Body of pancreas (tissue), 4 donors: ENCODE measurements around the gene IRF2. TPM values are rescaled to one million over a fixed set of nuclear protein-coding genes. Genes with fewer than 3 reads are reported as not detected.

Source experiments
- ATAC-seq: fragments of 150-250 bp; one replicate; pipeline ENCODE4 v1.9.1; 2016
- DNase-seq, 4 donors: peaks; one replicate each; pipeline ENCODE4 v3.0.0-alpha.2; 2019
- H3K27ac ChIP-seq, 4 donors: fragments of 200-600 bp; sonication (generic); 1 replicate in 3 of 4; 2 replicates in 1 of 4; pipeline versions ENCODE4 v1.5.1 to v1.6.1; 2016 to 2019; ENCODE audit warnings: mild to moderate bottlenecking in 1 of 4, mixed read lengths in 1 of 4, moderate library complexity in 1 of 4
- H3K27me3 ChIP-seq, 2 donors: fragments of 200-600 bp; sonication (generic); one replicate each; pipeline ENCODE4 v1.6.0; 2016; ENCODE audit warnings: mild to moderate bottlenecking in 1 of 2
- H3K36me3 ChIP-seq, 2 donors: fragments of 200-600 bp; sonication (generic); replicated peaks in 1 of 2; 2 replicates each; pipeline ENCODE4 v1.5.1; 2016; ENCODE audit warnings: low read depth in 2 of 2; ENCODE audit not compliant: insufficient read depth in 1 of 2
- H3K4me1 ChIP-seq: fragments of 200-600 bp; sonication (generic); one replicate; pipeline ENCODE4 v1.6.0; 2016
- H3K4me3 ChIP-seq, 2 donors: fragments of 200-600 bp; sonication (generic); 1 replicate in 1 of 2; 2 replicates in 1 of 2; pipeline ENCODE4 v1.5.1; 2016 to 2019
- H3K9me3 ChIP-seq, 3 donors: fragments of 200-600 bp; sonication (generic); 1 replicate in 2 of 3; 2 replicates in 1 of 3; pipeline ENCODE4 v1.5.1; 2016
- CTCF ChIP-seq, 7 experiments: fragments of 450-650 bp in 4 of 7; fragments of 200-600 bp in 3 of 7; sonication (generic) in 3 of 7; IDR thresholded peaks; one replicate each; pipeline ENCODE4 v1.5.1; 2016 to 2019; ENCODE audit warnings: antibody characterized with exemption in 7 of 7
- POLR2A ChIP-seq, 3 donors: fragments of 450-650 bp; IDR thresholded peaks; one replicate each; pipeline ENCODE4 v1.6.1; 2016; ENCODE audit warnings: antibody characterized with exemption in 3 of 3, mild to moderate bottlenecking in 2 of 3
- WGBS, 2 donors: methylation state at CpG; one replicate each; pipeline ENCODE4 v1.1.5; 2017; 5-methylcytosine and 5-hydroxymethylcytosine counted together
- intact Hi-C: fragments of 100-400 bp; cut with DNase I; formaldehyde crosslinking; loops from one replicate; pipeline ENCODE4 v1.15.1; 2023
- total RNA-seq, 2 donors: library from RNA; depleted of rRNA; stranded (reverse); fragments of >200 nt; gene quantifications; one replicate each; pipeline ENCODE4 v1.1.0, GENCODE V29; 2016

Gene IRF2
- total RNA-seq, 2 donors from 2014 or later: 12.5 to 14.5 TPM

GRCh38 chr4:184417802-184418511 lies 56.4 kb downstream of the IRF2 start:
- DNase-seq (no peak), ATAC-seq (no peak)
- intact Hi-C loops: no loop called here
- Histone ChIP-seq H3K27ac (peak overlapping the region in 1 of 4 donors; percentile 58), H3K9me3 (no peaks in the 10 kb centered on the region), H3K36me3 (peaks cover 0 to 13% of the 10 kb centered on the region in 2 donors), H3K4me1 (no peaks in the 10 kb centered on the region), H3K27me3 (no peaks in the 10 kb centered on the region), H3K4me3 (no peak overlapping the region)
- 82 to 83% methylated on average over 8 of the region's 8 CpGs for WGBS, 2 donors
- TF ChIP-seq CTCF (IDR thresholded peaks at IDR 0.05): no peak
- TF ChIP-seq POLR2A (IDR thresholded peaks at IDR 0.05): no peak

- WGBS, 2 donors: 79 to 84% methylated on average over 12 of the region's 12 CpGs
- no peaks in the 10 kb centered on the region for H3K9me3 ChIP-seq
- no peak for TF ChIP-seq CTCF (IDR thresholded peaks at IDR 0.05)
- TF ChIP-seq POLR2A (IDR thresholded peaks at IDR 0.05): no peak
- no peak for DNase-seq
- ATAC-seq: no peak
- no peaks in the 10 kb centered on the region for H3K4me1 ChIP-seq
- intact Hi-C loops: no loop called here
- peaks cover 0 to 11% of the 10 kb centered on the region in 2 donors for H3K36me3 ChIP-seq
- H3K4me3 ChIP-seq: no peak overlapping the region
- peak overlapping the region in 1 of 4 donors; percentile 58 for H3K27ac ChIP-seq
- no peaks in the 10 kb centered on the region for H3K27me3 ChIP-seq
Observed at GRCh38 chr4:184416913-184417734, 57.2 kb downstream of the IRF2 start.

GRCh38 chr4:184415071-184415470 lies 59.3 kb downstream of the IRF2 start:
- WGBS, 2 donors: 92 to 96% methylated on average over 6 of the region's 6 CpGs
- no peak for ATAC-seq
- TF ChIP-seq CTCF (IDR thresholded peaks at IDR 0.05): no peak
- TF ChIP-seq POLR2A (IDR thresholded peaks at IDR 0.05): no peak
- H3K36me3 ChIP-seq: peaks cover 0 to 11% of the 10 kb centered on the region in 2 donors
- no peak for DNase-seq
- H3K27me3 ChIP-seq: no peaks in the 10 kb centered on the region
- H3K27ac ChIP-seq: no peak overlapping the region
- no peak overlapping the region for H3K4me3 ChIP-seq
- H3K4me1 ChIP-seq: no peaks in the 10 kb centered on the region
- intact Hi-C loops: no loop called here
- no peaks in the 10 kb centered on the region for H3K9me3 ChIP-seq

GRCh38 chr4:184413261-184414046 lies 60.9 kb downstream of the IRF2 start:
- DNase-seq (no peak), ATAC-seq (no peak)
- Histone ChIP-seq H3K27me3 (no peaks in the 10 kb centered on the region), H3K27ac (no peak overlapping the region), H3K36me3 (peaks cover 3 to 11% of the 10 kb centered on the region in 2 donors), H3K4me1 (no peaks in the 10 kb centered on the region), H3K9me3 (no peaks in the 10 kb centered on the region), H3K4me3 (no peak overlapping the region)
- no peak for TF ChIP-seq POLR2A (IDR thresholded peaks at IDR 0.05)
- intact Hi-C loops: no loop called here
- WGBS, 2 donors: 82 to 89% methylated on average over 13 of the region's 13 CpGs

- H3K4me1 ChIP-seq: no peaks in the 10 kb centered on the region
- H3K27me3 ChIP-seq: no peaks in the 10 kb centered on the region
- no peaks in the 10 kb centered on the region for H3K9me3 ChIP-seq
- no peak for TF ChIP-seq CTCF (IDR thresholded peaks at IDR 0.05)
- WGBS, 2 donors: 86 to 89% methylated on average over 6 of the region's 6 CpGs
- ATAC-seq (no peak), DNase-seq (no peak)
- peaks cover 3 to 7% of the 10 kb centered on the region in 2 donors for H3K36me3 ChIP-seq
- H3K27ac ChIP-seq: no peak overlapping the region
- intact Hi-C loops: no loop called here
- H3K4me3 ChIP-seq: no peak overlapping the region
Observed at GRCh38 chr4:184410748-184411147, 63.6 kb downstream of the IRF2 start.
